ENCODE results near the gene RUNX1. TPM values are rescaled to one million over a fixed set of nuclear protein-coding genes. Genes with fewer than 3 reads are reported as not detected.

Gene RUNX1
- total and polyA plus RNA-seq, 10 of the 15 experiments (the other 5 are each of a cell fraction or from before 2014, with no cell fraction given) = 0.90 to 15.2 (median 4.1) TPM

- 0 out of 2 replicates have a peak, but pooled peaks cover 4% of the 10 kb centered on the region for H4K20me1 ChIP-seq (ENCODE audit: control insufficient read depth, insufficient read depth)
- no peaks in the 10 kb centered on the region for H3K9me3 ChIP-seq (replicated peaks; ENCODE audit: control insufficient read depth, insufficient read depth, low read length)
- ChIA-PET RAD21 (ENCODE audit: unreplicated experiment) (no interaction called here), CTCF (no interaction called here), SMC1A (ENCODE audit: uncharacterized antibody, unreplicated experiment) (no interaction called here), POLR2A (no interaction called here)
- no peak overlapping the region for H3K9ac ChIP-seq (ENCODE audit: control insufficient read depth, insufficient read depth, low read length)
- H3K4me3 ChIP-seq = no peak overlapping the region
- no peaks in the 10 kb centered on the region for H3K36me3 ChIP-seq (ENCODE audit: control insufficient read depth in 2 of 2, insufficient read depth in 2 of 2, low read length in 1 of 2)
- WGBS (ENCODE audit: insufficient coverage, insufficient replicate concordance, low lambda C conversion rate, missing lambda C conversion rate) = 46% methylated on average over 13 of the region's 13 CpGs
- in situ Hi-C loops (cut with MboI) (no loop called here), intact Hi-C loops (cut with micrococcal nuclease; ENCODE audit: unreplicated experiment) (no loop called here)
- peak overlapping the region; percentile 43 for H3K4me2 ChIP-seq (ENCODE audit: control insufficient read depth, insufficient read depth)
- no TSS peak for BruUV-seq (replicated peaks)
- no peak for ATAC-seq
- H3K27me3 ChIP-seq (replicated peaks in 1 of 2; ENCODE audit: control insufficient read depth in 2 of 2, insufficient read depth in 2 of 2, low read length in 1 of 2) = peaks cover 0 to 3% of the 10 kb centered on the region in 2 experiments; a peak in 2 of 4 replicates
- no peak overlapping the region for H3K27ac ChIP-seq (ENCODE audit: control insufficient read depth, insufficient read depth)
- TF ChIP-seq CREB1 (IDR thresholded peaks at IDR 0.05; ENCODE audit: low read depth) (0 out of 2 replicates have a peak, but pooled peaks have one; percentile 28), MEF2A (IDR thresholded peaks at IDR 0.05; ENCODE audit: insufficient read depth, low read depth, low read length) (peak; percentile 60; the same call in 1 of the 2 replicates), HSF1 (IDR thresholded peaks at IDR 0.05; ENCODE audit: low read depth, low read length) (no peak), RUNX3 (IDR thresholded peaks at IDR 0.05; ENCODE audit: low read length) (peak; percentile 47; the same call in 1 of the 2 replicates), CREM (IDR thresholded peaks at IDR 0.05; ENCODE audit: low read depth) (peak; percentile 56; the same call in 1 of the 2 replicates), JUNB (IDR thresholded peaks at IDR 0.05) (peak; percentile 66), BMI1 (IDR thresholded peaks at IDR 0.05; ENCODE audit: borderline replicate concordance) (no peak), NFIC (IDR thresholded peaks at IDR 0.05; ENCODE audit: low read depth, low read length) (peak; percentile 48; the same call in 1 of the 2 replicates), TAF1 (IDR thresholded peaks at IDR 0.05; ENCODE audit: borderline replicate concordance, low read depth, low read length) (no peak), SPI1 (IDR thresholded peaks at IDR 0.05; ENCODE audit: borderline replicate concordance, insufficient read depth, low read depth, low read length) (no peak)
- H2AFZ ChIP-seq (ENCODE audit: control insufficient read depth, low read depth, low read length) = no peak overlapping the region
- no peak for DNase-seq (ENCODE audit: low read depth, low spot score)
- H3K79me2 ChIP-seq (ENCODE audit: control insufficient read depth, insufficient read depth, low read length) = no peaks in the 10 kb centered on the region
- FAIRE-seq = no peak
- peaks cover 26% of the 10 kb centered on the region for H3K4me1 ChIP-seq (ENCODE audit: control insufficient read depth, insufficient read depth, low read length)
Observed at GRCh38 chr21:34968414-34969333, 80.4 kb downstream of the RUNX1 start.

All from GM12878 (cell line).